ENCODE data around the gene TRPM2. TPM values are rescaled to one million over a fixed set of nuclear protein-coding genes. Genes with fewer than 3 reads are reported as not detected.

The TRPM2 gene
- total RNA-seq, 4 donors from 2014 or later, result 1.0 to 3.3 (median 3.1) TPM

GRCh38 chr21:44425307-44425894 is 72.0 kb downstream of the TRPM2 start:
- Histone ChIP-seq H3K27ac (no peak overlapping the region), H3K4me1 (no peaks in the 10 kb centered on the region), H3K36me3 (no peaks in the 10 kb centered on the region), H3K4me3 (peak overlapping the region in 1 of 2 donors; percentile 20), H3K9me3 (peaks cover 0 to 11% (median 0%) of the 10 kb centered on the region in 3 donors), H3K27me3 (peaks cover 41% of the 10 kb centered on the region)
- no peak for TF ChIP-seq CTCF (IDR thresholded peaks at IDR 0.05)
- TF ChIP-seq EP300 (IDR thresholded peaks at IDR 0.05), result no peak
- no peak for TF ChIP-seq POLR2AphosphoS5 (IDR thresholded peaks at IDR 0.05)
- no peak for TF ChIP-seq POLR2A (IDR thresholded peaks at IDR 0.05)
- 20% methylated on average over 1 of the region's 40 CpGs; no CpG with 5 or more reads in 1 of the 2 donors for WGBS, 2 donors (ENCODE audit: low coverage in 1 of 2)
- no peak for ATAC-seq

GRCh38 chr21:44425895-44426662 is 72.7 kb downstream of the TRPM2 start:
- ATAC-seq, result no peak
- Histone ChIP-seq H3K27me3 (peaks cover 41% of the 10 kb centered on the region), H3K4me1 (no peaks in the 10 kb centered on the region), H3K36me3 (no peaks in the 10 kb centered on the region), H3K4me3 (peak overlapping the region in 1 of 2 donors; percentile 20), H3K9me3 (peaks cover 0 to 12% (median 0%) of the 10 kb centered on the region in 3 donors), H3K27ac (no peak overlapping the region)
- no CpG with 5 or more reads among the region's 13 CpGs for WGBS, 2 donors (ENCODE audit: low coverage in 1 of 2)
- TF ChIP-seq POLR2A (IDR thresholded peaks at IDR 0.05) (no peak), CTCF (IDR thresholded peaks at IDR 0.05) (no peak), POLR2AphosphoS5 (IDR thresholded peaks at IDR 0.05) (no peak), EP300 (IDR thresholded peaks at IDR 0.05) (no peak)

GRCh38 chr21:44426663-44427191 is 73.3 kb downstream of the TRPM2 start:
- no CpG with 5 or more reads among the region's 21 CpGs for WGBS, 2 donors (ENCODE audit: low coverage in 1 of 2)
- H3K36me3 ChIP-seq, result no peaks in the 10 kb centered on the region
- no peak for ATAC-seq
- no peak for TF ChIP-seq CTCF (IDR thresholded peaks at IDR 0.05)
- no peak for TF ChIP-seq POLR2AphosphoS5 (IDR thresholded peaks at IDR 0.05)
- no peak for TF ChIP-seq EP300 (IDR thresholded peaks at IDR 0.05)
- TF ChIP-seq POLR2A (IDR thresholded peaks at IDR 0.05), result no peak
- peaks cover 41% of the 10 kb centered on the region for H3K27me3 ChIP-seq
- H3K4me1 ChIP-seq, result no peaks in the 10 kb centered on the region
- H3K27ac ChIP-seq, result no peak overlapping the region
- no peak overlapping the region for H3K4me3 ChIP-seq
- peaks cover 0 to 18% (median 0%) of the 10 kb centered on the region in 3 donors for H3K9me3 ChIP-seq

- Histone ChIP-seq H3K4me1 (no peaks in the 10 kb centered on the region), H3K9me3 (peaks cover 0 to 25% (median 0%) of the 10 kb centered on the region in 3 donors), H3K27me3 (peaks cover 41% of the 10 kb centered on the region), H3K4me3 (no peak overlapping the region), H3K36me3 (no peaks in the 10 kb centered on the region), H3K27ac (no peak overlapping the region)
- 86% methylated on average over 9 to 20 of the region's 28 CpGs for WGBS, 2 donors (ENCODE audit: low coverage in 1 of 2)
- no peak for ATAC-seq
- no peak for TF ChIP-seq POLR2AphosphoS5 (IDR thresholded peaks at IDR 0.05)
- no peak for TF ChIP-seq CTCF (IDR thresholded peaks at IDR 0.05)
- no peak for TF ChIP-seq EP300 (IDR thresholded peaks at IDR 0.05)
- TF ChIP-seq POLR2A (IDR thresholded peaks at IDR 0.05), result no peak
Observed at GRCh38 chr21:44427241-44428120, 74.1 kb downstream of the TRPM2 start.
